ENCODE results near the gene SPATA18. TPM values are rescaled to one million over a fixed set of nuclear protein-coding genes. Genes with fewer than 3 reads are reported as not detected.
A peak's percentile ranks its signal among the peaks of the same experiment; 100 is the strongest.

Gene SPATA18
- total and polyA plus RNA-seq, 2 donors (not counting 1 experiment from before 2014, with no cell fraction given), result 7.2 to 20.5 TPM

DNA sequence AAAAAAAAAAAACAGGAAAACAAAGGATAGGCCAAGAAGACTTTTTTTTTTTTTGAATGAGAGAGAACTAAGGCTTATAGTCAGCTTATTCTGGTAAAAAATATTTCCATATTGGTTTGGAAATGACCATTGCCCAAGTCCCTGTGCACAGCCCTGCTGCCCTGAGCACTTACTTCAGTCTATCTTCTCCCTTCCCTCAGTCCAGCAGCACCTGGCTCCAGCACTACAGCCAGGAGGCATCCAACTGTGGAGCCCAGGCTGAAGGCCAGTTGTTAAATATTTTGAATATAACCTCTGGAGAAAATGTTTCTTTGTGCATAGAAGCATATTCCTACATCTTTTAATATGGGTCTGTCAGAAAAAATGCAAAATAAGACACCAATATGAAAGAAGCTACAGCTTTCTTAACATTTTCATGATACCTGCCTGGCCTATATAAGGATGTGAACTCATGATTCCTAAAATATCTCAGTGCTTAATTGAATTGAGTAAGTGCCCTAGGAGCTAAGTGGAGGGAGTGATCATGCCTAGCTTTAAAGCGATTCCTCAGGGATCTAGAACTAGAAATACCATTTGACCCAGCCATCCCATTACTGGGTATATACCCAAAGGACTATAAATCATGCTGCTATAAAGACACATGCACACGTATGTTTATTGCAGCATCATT, 45.4 kb upstream of the SPATA18 start:
- Histone ChIP-seq H3K9ac (ENCODE audit: insufficient read depth, low read length) (no peak overlapping the region), H3K4me2 (ENCODE audit: extremely low read depth, insufficient read depth, low read length) (no peak overlapping the region), H3K27me3 (ENCODE audit: control insufficient read depth, insufficient read depth, low read length) (no peaks in the 10 kb centered on the region), H3K4me3 (replicated peaks in 1 of 4; ENCODE audit: control extremely low read depth in 1 of 4, insufficient read depth in 1 of 4, low read depth in 3 of 4, low read length in 4 of 4) (no peak overlapping the region), H3K79me2 (ENCODE audit: control insufficient read depth, insufficient read depth, low read length) (no peaks in the 10 kb centered on the region), H3K27ac (ENCODE audit: insufficient read depth, low read length) (no peak overlapping the region), H3K9me3 (ENCODE audit: control insufficient read depth, insufficient read depth, low read depth, low read length) (no peaks in the 10 kb centered on the region), H2AFZ (ENCODE audit: low read length) (no peak overlapping the region), H4K20me1 (ENCODE audit: control insufficient read depth, extremely low read depth, insufficient read depth, low read length) (no peaks in the 10 kb centered on the region), H3K36me3 (ENCODE audit: control insufficient read depth, insufficient read depth, low read length) (no peaks in the 10 kb centered on the region), H3K4me1 (ENCODE audit: control insufficient read depth, extremely low read depth, insufficient read depth, low read length) (no peaks in the 10 kb centered on the region)
- no peak for TF ChIP-seq EZH2 (IDR thresholded peaks at IDR 0.05; ENCODE audit: low read length, missing control alignments)
- TF ChIP-seq, protein P1, sequence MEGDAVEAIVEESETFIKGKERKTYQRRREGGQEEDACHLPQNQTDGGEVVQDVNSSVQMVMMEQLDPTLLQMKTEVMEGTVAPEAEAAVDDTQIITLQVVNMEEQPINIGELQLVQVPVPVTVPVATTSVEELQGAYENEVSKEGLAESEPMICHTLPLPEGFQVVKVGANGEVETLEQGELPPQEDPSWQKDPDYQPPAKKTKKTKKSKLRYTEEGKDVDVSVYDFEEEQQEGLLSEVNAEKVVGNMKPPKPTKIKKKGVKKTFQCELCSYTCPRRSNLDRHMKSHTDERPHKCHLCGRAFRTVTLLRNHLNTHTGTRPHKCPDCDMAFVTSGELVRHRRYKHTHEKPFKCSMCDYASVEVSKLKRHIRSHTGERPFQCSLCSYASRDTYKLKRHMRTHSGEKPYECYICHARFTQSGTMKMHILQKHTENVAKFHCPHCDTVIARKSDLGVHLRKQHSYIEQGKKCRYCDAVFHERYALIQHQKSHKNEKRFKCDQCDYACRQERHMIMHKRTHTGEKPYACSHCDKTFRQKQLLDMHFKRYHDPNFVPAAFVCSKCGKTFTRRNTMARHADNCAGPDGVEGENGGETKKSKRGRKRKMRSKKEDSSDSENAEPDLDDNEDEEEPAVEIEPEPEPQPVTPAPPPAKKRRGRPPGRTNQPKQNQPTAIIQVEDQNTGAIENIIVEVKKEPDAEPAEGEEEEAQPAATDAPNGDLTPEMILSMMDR (conservative IDR thresholded peaks at IDR 0.05 in 1 of 2, IDR thresholded peaks at IDR 0.05 in 1 of 2; ENCODE audit: low read depth in 1 of 2, low read length in 2 of 2), result no peak
- no peak for DNase-seq (ENCODE audit: low read depth in 2 of 2)

DNA sequence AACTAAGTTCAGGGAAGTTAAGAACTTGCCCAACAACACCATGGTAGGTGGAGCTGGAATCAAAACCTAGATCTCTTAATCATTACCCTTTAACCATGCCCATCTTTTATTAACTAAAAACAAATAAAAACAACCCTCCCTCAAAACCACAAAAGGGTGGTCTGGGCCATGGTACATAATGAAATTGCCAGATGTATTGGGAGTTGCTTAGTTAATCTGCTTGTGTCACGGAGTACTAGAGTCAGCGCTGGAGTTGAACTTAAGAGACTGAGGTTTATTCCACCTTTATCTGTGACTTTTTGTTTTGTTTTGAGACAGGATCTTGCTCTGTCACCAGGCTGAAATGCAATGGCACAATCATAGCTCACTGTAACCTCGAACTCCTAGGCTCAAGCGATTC, 44.2 kb upstream of the SPATA18 start:
- Histone ChIP-seq H3K27ac (ENCODE audit: insufficient read depth, low read length) (no peak overlapping the region), H2AFZ (ENCODE audit: low read length) (no peak overlapping the region), H3K4me1 (ENCODE audit: control insufficient read depth, extremely low read depth, insufficient read depth, low read length) (no peaks in the 10 kb centered on the region), H3K9ac (ENCODE audit: insufficient read depth, low read length) (no peak overlapping the region), H3K9me3 (ENCODE audit: control insufficient read depth, insufficient read depth, low read depth, low read length) (no peaks in the 10 kb centered on the region), H3K27me3 (ENCODE audit: control insufficient read depth, insufficient read depth, low read length) (no peaks in the 10 kb centered on the region), H3K36me3 (ENCODE audit: control insufficient read depth, insufficient read depth, low read length) (no peaks in the 10 kb centered on the region), H4K20me1 (ENCODE audit: control insufficient read depth, extremely low read depth, insufficient read depth, low read length) (no peaks in the 10 kb centered on the region), H3K79me2 (ENCODE audit: control insufficient read depth, insufficient read depth, low read length) (no peaks in the 10 kb centered on the region), H3K4me2 (ENCODE audit: extremely low read depth, insufficient read depth, low read length) (no peak overlapping the region), H3K4me3 (replicated peaks in 1 of 4; ENCODE audit: control extremely low read depth in 1 of 4, insufficient read depth in 1 of 4, low read depth in 3 of 4, low read length in 4 of 4) (no peak overlapping the region)
- no peak for TF ChIP-seq EZH2 (IDR thresholded peaks at IDR 0.05; ENCODE audit: low read length, missing control alignments)
- TF ChIP-seq, protein P1 (conservative IDR thresholded peaks at IDR 0.05 in 1 of 2, IDR thresholded peaks at IDR 0.05 in 1 of 2; ENCODE audit: low read depth in 1 of 2, low read length in 2 of 2), result no peak
- no peak for DNase-seq (ENCODE audit: low read depth in 2 of 2)

DNA sequence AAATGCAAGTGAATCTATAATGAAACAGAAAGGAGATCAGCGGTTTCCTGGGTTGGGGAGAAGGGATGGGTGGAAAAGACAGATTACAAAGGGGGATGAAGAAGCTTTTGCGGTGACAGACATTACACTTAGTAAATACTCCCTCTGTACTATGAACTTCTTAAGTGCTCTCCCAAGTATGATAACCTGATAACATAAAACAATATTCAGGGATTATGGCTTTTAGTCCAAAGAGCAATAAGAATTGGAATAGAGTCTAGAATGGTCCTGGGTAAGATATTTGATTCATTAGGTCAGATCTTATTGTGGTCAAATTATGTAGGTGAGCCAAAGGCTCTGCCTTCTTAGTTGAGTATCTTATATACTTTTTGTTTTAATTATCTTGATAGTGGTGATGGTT, 40.1 kb upstream of the SPATA18 start:
- no peak overlapping the region for H2AFZ ChIP-seq (ENCODE audit: low read length)
- DNase-seq (ENCODE audit: low read depth in 2 of 2), result peak in 1 of 2 donors; percentile 54
- no peak overlapping the region for H3K27ac ChIP-seq (ENCODE audit: insufficient read depth, low read length)
- no peaks in the 10 kb centered on the region for H3K9me3 ChIP-seq (ENCODE audit: control insufficient read depth, insufficient read depth, low read depth, low read length)
- no peak overlapping the region for H3K9ac ChIP-seq (ENCODE audit: insufficient read depth, low read length)
- no peaks in the 10 kb centered on the region for H4K20me1 ChIP-seq (ENCODE audit: control insufficient read depth, extremely low read depth, insufficient read depth, low read length)
- no peaks in the 10 kb centered on the region for H3K27me3 ChIP-seq (ENCODE audit: control insufficient read depth, insufficient read depth, low read length)
- no peaks in the 10 kb centered on the region for H3K4me1 ChIP-seq (ENCODE audit: control insufficient read depth, extremely low read depth, insufficient read depth, low read length)
- no peaks in the 10 kb centered on the region for H3K79me2 ChIP-seq (ENCODE audit: control insufficient read depth, insufficient read depth, low read length)
- TF ChIP-seq, protein P1 (conservative IDR thresholded peaks at IDR 0.05 in 1 of 2, IDR thresholded peaks at IDR 0.05 in 1 of 2; ENCODE audit: low read depth in 1 of 2, low read length in 2 of 2), result no peak
- no peak for TF ChIP-seq EZH2 (IDR thresholded peaks at IDR 0.05; ENCODE audit: low read length, missing control alignments)
- no peak overlapping the region for H3K4me2 ChIP-seq (ENCODE audit: extremely low read depth, insufficient read depth, low read length)
- H3K4me3 ChIP-seq (replicated peaks in 1 of 4; ENCODE audit: control extremely low read depth in 1 of 4, insufficient read depth in 1 of 4, low read depth in 3 of 4, low read length in 4 of 4), result no peak overlapping the region
- H3K36me3 ChIP-seq (ENCODE audit: control insufficient read depth, insufficient read depth, low read length), result no peaks in the 10 kb centered on the region

Measured in fibroblast of lung (primary cell).